Central memory CD8-positive, alpha-beta T cell (primary cell): ENCODE data around the gene RPS19.

Source experiments
- ATAC-seq: fragments of 150-1000 bp; cut with Tn5 transposase; replicated peaks from 2 replicates; pipeline ENCODE4 v1.10.0; 2022; ENCODE audit warnings: mild to moderate bottlenecking, moderate FRiP score, moderate number of reproducible peaks; ENCODE audit not compliant: poor library complexity, severe bottlenecking; ENCODE audit errors: extremely low read depth
- DNase-seq, 2 donors: peaks; one replicate each; pipeline ENCODE4 v3.0.0; 2021; ENCODE audit warnings: low spot score in 2 of 2
- H3K27ac Mint-ChIP-seq: one replicate; pipeline ENCODE4 v1.8.0; 2022; ENCODE audit warnings: low read depth, mild to moderate bottlenecking, moderate library complexity, mixed read lengths
- H3K27me3 Mint-ChIP-seq: one replicate; pipeline ENCODE4 v1.8.0; 2022; ENCODE audit warnings: mixed read lengths
- H3K36me3 Mint-ChIP-seq: one replicate; pipeline ENCODE4 v1.8.0; 2022; ENCODE audit warnings: mild to moderate bottlenecking, moderate library complexity, mixed read lengths; ENCODE audit not compliant: insufficient read depth
- H3K4me1 Mint-ChIP-seq: one replicate; pipeline ENCODE4 v1.8.0; 2022; ENCODE audit warnings: mixed read lengths
- H3K4me3 Mint-ChIP-seq: one replicate; pipeline ENCODE4 v1.8.0; 2022; ENCODE audit warnings: mild to moderate bottlenecking, moderate library complexity, mixed read lengths
- H3K9me3 Mint-ChIP-seq: one replicate; pipeline ENCODE4 v1.8.0; 2022; ENCODE audit warnings: mixed read lengths

Gene RPS19

DNA sequence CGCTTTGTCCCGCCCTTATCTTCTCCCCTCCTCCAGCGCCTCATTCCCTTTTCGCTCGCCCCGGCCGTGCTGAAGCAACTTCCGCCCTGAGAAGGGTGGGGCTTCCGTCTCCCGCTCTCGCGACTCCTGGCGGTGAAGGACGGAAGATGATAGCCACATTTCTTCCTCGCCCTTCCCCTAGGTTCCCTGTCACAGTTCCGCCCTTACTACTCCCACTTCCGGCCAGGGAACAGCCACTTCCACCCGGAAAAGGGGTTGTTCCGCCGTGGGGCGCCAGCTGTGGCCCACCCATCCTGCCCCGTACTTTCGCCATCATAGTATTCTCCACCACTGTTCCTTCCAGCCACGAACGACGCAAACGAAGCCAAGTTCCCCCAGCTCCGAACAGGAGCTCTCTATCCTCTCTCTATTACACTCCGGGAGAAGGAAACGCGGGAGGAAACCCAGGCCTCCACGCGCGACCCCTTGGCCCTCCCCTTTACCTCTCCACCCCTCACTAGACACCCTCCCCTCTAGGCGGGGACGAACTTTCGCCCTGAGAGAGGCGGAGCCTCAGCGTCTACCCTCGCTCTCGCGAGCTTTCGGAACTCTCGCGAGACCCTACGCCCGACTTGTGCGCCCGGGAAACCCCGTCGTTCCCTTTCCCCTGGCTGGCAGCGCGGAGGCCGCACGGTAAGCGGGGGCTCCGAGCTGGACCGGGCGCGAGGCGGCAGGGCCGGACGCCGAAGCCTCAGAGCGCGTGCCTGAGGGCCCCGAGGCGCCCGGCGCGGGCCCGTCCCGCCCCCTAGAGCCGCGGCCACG lies at the start of gene RPS19:
TSS of gene RPS19 (plus strand) at position 638 of the 801 bp plus-strand sequence. CDS start 520 bp downstream, outside the sequence.
- Mint-ChIP-seq H3K4me3 (peak within 1 kb of the TSS; percentile 81), H3K27me3 (peaks cover 4% of the 10 kb centered on the region), H3K36me3 (peaks cover 45% of the 10 kb centered on the region), H3K27ac (peak within 1 kb of the TSS; percentile 90), H3K4me1 (peaks cover 42% of the 10 kb centered on the region), H3K9me3 (no peaks in the 10 kb centered on the region)
- ATAC-seq = peak; percentile 84
- peak; percentile 98 to 99 for DNase-seq

- H3K9me3 Mint-ChIP-seq = no peaks in the 10 kb centered on the region
- H3K27me3 Mint-ChIP-seq = peaks cover 35% of the 10 kb centered on the region
- DNase-seq (no peak), ATAC-seq (no peak)
- H3K4me1 Mint-ChIP-seq = no peaks in the 10 kb centered on the region
- H3K36me3 Mint-ChIP-seq = peaks cover 2% of the 10 kb centered on the region
- no peak overlapping the region for H3K4me3 Mint-ChIP-seq
- no peak overlapping the region for H3K27ac Mint-ChIP-seq
Observed at GRCh38 chr19:41810301-41810700, 49.8 kb upstream of the RPS19 start.

- no peak for ATAC-seq
- H3K27ac Mint-ChIP-seq = no peak overlapping the region
- no peak overlapping the region for H3K4me3 Mint-ChIP-seq
- DNase-seq = no peak
- H3K27me3 Mint-ChIP-seq = peaks cover 35% of the 10 kb centered on the region
- no peaks in the 10 kb centered on the region for H3K9me3 Mint-ChIP-seq
- H3K4me1 Mint-ChIP-seq = no peaks in the 10 kb centered on the region
- peaks cover 2% of the 10 kb centered on the region for H3K36me3 Mint-ChIP-seq
Observed at GRCh38 chr19:41811036-41811435, 49.0 kb upstream of the RPS19 start.

- Mint-ChIP-seq H3K27me3 (peaks cover 35% of the 10 kb centered on the region), H3K4me1 (no peaks in the 10 kb centered on the region), H3K36me3 (peaks cover 2% of the 10 kb centered on the region), H3K4me3 (no peak overlapping the region), H3K27ac (no peak overlapping the region), H3K9me3 (no peaks in the 10 kb centered on the region)
- DNase-seq (no peak), ATAC-seq (no peak)
Observed at GRCh38 chr19:41811981-41812380, 48.1 kb upstream of the RPS19 start.

DNA sequence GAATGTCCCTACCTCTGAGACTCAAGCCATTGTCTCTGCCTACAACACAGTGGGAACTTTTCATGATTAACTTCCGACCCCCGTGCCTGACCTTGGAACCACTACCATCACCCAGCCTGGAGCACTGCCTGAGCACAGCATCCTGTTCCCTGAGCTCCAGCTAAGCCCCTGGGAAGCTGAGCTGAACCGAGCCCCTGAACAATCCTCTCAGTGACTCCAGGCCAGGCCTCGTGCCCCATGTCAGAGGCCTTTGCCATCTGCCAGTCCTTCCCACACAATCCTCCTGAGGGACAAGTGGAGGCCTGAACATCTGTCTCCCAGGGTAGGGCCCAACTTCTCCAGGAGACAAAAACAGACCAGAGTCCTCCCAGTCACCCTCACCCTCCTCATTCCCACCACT lies 46.1 kb upstream of the RPS19 start:
- no peak overlapping the region for H3K4me3 Mint-ChIP-seq
- H3K27me3 Mint-ChIP-seq = peaks cover 18% of the 10 kb centered on the region
- H3K9me3 Mint-ChIP-seq = no peaks in the 10 kb centered on the region
- no peak for DNase-seq
- H3K4me1 Mint-ChIP-seq = no peaks in the 10 kb centered on the region
- H3K36me3 Mint-ChIP-seq = peaks cover 2% of the 10 kb centered on the region
- no peak overlapping the region for H3K27ac Mint-ChIP-seq
- no peak for ATAC-seq

DNA sequence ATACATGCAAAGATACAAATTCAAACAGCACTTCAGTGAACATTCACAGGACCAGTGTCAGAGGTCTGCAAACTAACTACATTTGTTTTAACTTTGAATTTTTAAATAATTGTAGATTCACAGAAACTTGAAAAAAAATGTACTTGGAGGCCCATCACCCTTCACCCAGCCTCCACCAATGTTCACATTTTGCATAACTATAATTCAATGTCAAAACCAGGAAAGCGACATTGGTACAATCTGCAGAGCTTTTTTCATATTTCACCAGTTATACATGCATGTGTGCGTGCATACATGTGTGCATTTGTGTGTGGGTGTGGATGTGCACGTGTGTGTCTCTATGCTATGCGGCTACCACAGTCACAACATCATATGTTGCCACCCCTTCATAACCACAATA lies 44.8 kb upstream of the RPS19 start:
- peaks cover 9% of the 10 kb centered on the region for H3K27me3 Mint-ChIP-seq
- DNase-seq = no peak
- H3K4me1 Mint-ChIP-seq = no peaks in the 10 kb centered on the region
- no peak overlapping the region for H3K27ac Mint-ChIP-seq
- H3K36me3 Mint-ChIP-seq = peaks cover 2% of the 10 kb centered on the region
- H3K9me3 Mint-ChIP-seq = no peaks in the 10 kb centered on the region
- H3K4me3 Mint-ChIP-seq = no peak overlapping the region
- no peak for ATAC-seq

- H3K4me3 Mint-ChIP-seq = no peak overlapping the region
- H3K9me3 Mint-ChIP-seq = no peaks in the 10 kb centered on the region
- H3K36me3 Mint-ChIP-seq = no peaks in the 10 kb centered on the region
- no peak for ATAC-seq
- DNase-seq = no peak
- H3K27me3 Mint-ChIP-seq = peaks cover 17% of the 10 kb centered on the region
- H3K27ac Mint-ChIP-seq = no peak overlapping the region
- H3K4me1 Mint-ChIP-seq = no peaks in the 10 kb centered on the region
Observed at GRCh38 chr19:41816761-41817160, 43.3 kb upstream of the RPS19 start.

DNA sequence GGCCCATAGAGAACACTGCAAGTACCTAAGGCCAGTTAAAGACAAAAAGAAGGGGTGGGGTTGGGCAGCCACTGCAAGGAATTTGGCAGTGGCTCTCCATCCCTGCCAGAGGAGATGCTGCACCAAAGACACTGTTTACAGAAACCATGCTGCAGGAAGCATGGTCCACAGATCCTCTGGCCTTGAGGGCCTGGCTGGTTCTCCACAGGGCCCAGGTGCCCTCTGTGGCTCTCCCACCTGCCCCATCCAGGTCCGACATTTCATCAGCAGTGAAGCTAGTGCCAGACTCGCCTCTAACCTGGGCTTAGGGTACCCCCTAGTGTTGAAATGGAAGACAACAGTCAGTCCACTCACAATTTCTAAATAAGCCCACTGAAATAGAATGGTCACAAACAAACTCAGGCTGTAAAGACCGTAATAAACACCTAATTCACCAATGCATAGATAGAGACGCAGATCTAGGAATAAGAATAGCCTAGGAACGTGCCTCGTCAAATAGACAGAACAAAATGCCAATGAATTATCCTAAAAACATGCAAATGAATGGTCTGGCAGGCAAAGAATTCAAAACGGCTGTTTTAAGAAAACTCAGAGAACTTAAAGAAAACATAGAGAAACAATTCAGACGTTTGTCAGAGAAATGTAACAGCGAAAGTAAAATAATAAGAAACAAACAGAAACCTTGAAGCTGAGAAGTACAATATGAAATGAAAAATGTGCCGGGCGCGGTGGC lies 38.9 kb upstream of the RPS19 start:
- H3K36me3 Mint-ChIP-seq = no peaks in the 10 kb centered on the region
- no peak for ATAC-seq
- no peak overlapping the region for H3K27ac Mint-ChIP-seq

GRCh38 chr19:41837981-41838708 lies 21.9 kb upstream of the RPS19 start:
- no peaks in the 10 kb centered on the region for H3K4me1 Mint-ChIP-seq
- no peak overlapping the region for H3K27ac Mint-ChIP-seq
- DNase-seq (no peak), ATAC-seq (no peak)
- no peak overlapping the region for H3K4me3 Mint-ChIP-seq
- H3K36me3 Mint-ChIP-seq = no peaks in the 10 kb centered on the region
- H3K9me3 Mint-ChIP-seq = no peaks in the 10 kb centered on the region
- H3K27me3 Mint-ChIP-seq = peaks cover 56% of the 10 kb centered on the region

More for the DNA sequence above, 38.9 kb upstream of the RPS19 start:
- H3K9me3 Mint-ChIP-seq = no peaks in the 10 kb centered on the region
- peaks cover 36% of the 10 kb centered on the region for H3K27me3 Mint-ChIP-seq
- no peaks in the 10 kb centered on the region for H3K4me1 Mint-ChIP-seq
- DNase-seq = peak in 1 of 2 donors; percentile 21
- H3K4me3 Mint-ChIP-seq = no peak overlapping the region

GRCh38 chr19:41839211-41839610 lies 20.8 kb upstream of the RPS19 start:
- H3K4me3 Mint-ChIP-seq = no peak overlapping the region
- ATAC-seq (no peak), DNase-seq (no peak)
- peaks cover 64% of the 10 kb centered on the region for H3K27me3 Mint-ChIP-seq
- no peak overlapping the region for H3K27ac Mint-ChIP-seq
- peaks cover 1% of the 10 kb centered on the region for H3K36me3 Mint-ChIP-seq
- no peaks in the 10 kb centered on the region for H3K4me1 Mint-ChIP-seq
- no peaks in the 10 kb centered on the region for H3K9me3 Mint-ChIP-seq

GRCh38 chr19:41843371-41843770 lies 16.7 kb upstream of the RPS19 start:
- peaks cover 39% of the 10 kb centered on the region for H3K27me3 Mint-ChIP-seq
- ATAC-seq (no peak), DNase-seq (no peak)
- no peak overlapping the region for H3K4me3 Mint-ChIP-seq
- no peaks in the 10 kb centered on the region for H3K9me3 Mint-ChIP-seq
- H3K4me1 Mint-ChIP-seq = no peaks in the 10 kb centered on the region
- H3K27ac Mint-ChIP-seq = no peak overlapping the region
- peaks cover 2% of the 10 kb centered on the region for H3K36me3 Mint-ChIP-seq

DNA sequence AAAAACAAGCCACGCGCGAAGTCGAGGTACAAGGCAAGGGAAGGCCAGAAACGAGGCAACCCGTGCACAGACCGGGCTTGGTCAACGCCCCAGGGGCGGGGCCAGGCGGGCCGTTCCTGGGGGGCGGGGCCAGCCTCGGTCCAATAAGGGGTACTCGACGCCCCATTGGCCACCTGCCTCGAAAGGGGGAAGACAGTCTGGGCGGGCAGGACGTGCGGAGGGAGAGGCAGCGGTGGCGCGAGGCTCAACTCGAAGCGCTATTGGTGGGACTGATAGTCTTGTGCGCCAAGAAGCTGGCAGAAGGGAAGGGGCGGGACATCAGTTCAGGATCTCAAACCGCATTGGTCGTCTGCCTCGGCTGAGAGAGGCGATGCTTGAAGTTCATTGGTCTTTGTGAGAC lies 15.5 kb upstream of the RPS19 start, which contains the start of gene LYPD4:
TSS of gene LYPD4 (minus strand) at position 83 of the 400 bp plus-strand sequence. CDS start 5,398 bp downstream, outside the sequence.
- ATAC-seq (no peak), DNase-seq (no peak)
- Mint-ChIP-seq H3K27ac (no peak within 1 kb of the TSS), H3K9me3 (no peaks in the 10 kb centered on the region), H3K4me3 (no peak within 1 kb of the TSS), H3K4me1 (no peaks in the 10 kb centered on the region), H3K27me3 (peaks cover 27% of the 10 kb centered on the region), H3K36me3 (peaks cover 2% of the 10 kb centered on the region)

DNA sequence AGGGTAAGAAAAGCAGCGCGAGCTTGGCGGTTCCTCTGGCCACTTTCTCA lies 15.2 kb upstream of the RPS19 start, which contains the start of gene DMRTC2:
TSS of gene DMRTC2 (plus strand) at position 42 of the 50 bp plus-strand sequence. CDS start 2,387 bp downstream, outside the sequence.
- ATAC-seq (no peak), DNase-seq (no peak)
- H3K36me3 Mint-ChIP-seq = peaks cover 2% of the 10 kb centered on the region
- no peaks in the 10 kb centered on the region for H3K4me1 Mint-ChIP-seq
- H3K9me3 Mint-ChIP-seq = no peaks in the 10 kb centered on the region
- H3K4me3 Mint-ChIP-seq = no peak within 1 kb of the TSS
- H3K27me3 Mint-ChIP-seq = peaks cover 25% of the 10 kb centered on the region
- H3K27ac Mint-ChIP-seq = no peak within 1 kb of the TSS
